Glutamatergic neuron (in vitro differentiated cells): ENCODE measurements around the gene NRG3. TPM values are rescaled to one million over a fixed set of nuclear protein-coding genes. Genes with fewer than 3 reads are reported as not detected.

Experiments used
- DNase-seq: peaks from one replicate; pipeline ENCODE4 v3.0.0; 2022
- H3K27ac Mint-ChIP-seq: one replicate; pipeline ENCODE4 v1.8.0; 2020; ENCODE audit warnings: mild to moderate bottlenecking, mixed read lengths, inconsistent platforms; ENCODE audit not compliant: unreplicated experiment
- H3K27me3 Mint-ChIP-seq: one replicate; pipeline ENCODE4 v1.8.0; 2020; ENCODE audit warnings: mild to moderate bottlenecking, moderate library complexity, mixed read lengths, inconsistent platforms; ENCODE audit not compliant: unreplicated experiment
- H3K36me3 Mint-ChIP-seq: one replicate; pipeline ENCODE4 v1.8.0; 2020; ENCODE audit warnings: mild to moderate bottlenecking, mixed read lengths, inconsistent platforms; ENCODE audit not compliant: unreplicated experiment
- H3K4me1 Mint-ChIP-seq: one replicate; pipeline ENCODE4 v1.8.0; 2020; ENCODE audit warnings: mild to moderate bottlenecking, low read depth, mixed read lengths, inconsistent platforms; ENCODE audit not compliant: unreplicated experiment
- H3K4me3 Mint-ChIP-seq: one replicate; pipeline ENCODE4 v1.8.0; 2020; ENCODE audit warnings: mild to moderate bottlenecking, mixed read lengths, inconsistent platforms; ENCODE audit not compliant: unreplicated experiment
- H3K9me3 Mint-ChIP-seq: one replicate; pipeline ENCODE4 v1.8.0; 2020; ENCODE audit warnings: mild to moderate bottlenecking, moderate library complexity, mixed read lengths, inconsistent platforms; ENCODE audit not compliant: unreplicated experiment
- total RNA-seq: library from RNA; stranded (reverse); fragmentation: NEBNext Ultra II Directional; extraction: Animal tissue kit (Norgen Biotek cat#: 25700); gene quantifications from one replicate; pipeline ENCODE4 v1.2.1, GENCODE V29; 2021; ENCODE audit not compliant: unreplicated experiment
- TF ChIP-seq, protein P1 (sequence below): fragments of 200-600 bp; sonication (generic); IDR thresholded peaks from one replicate; pipeline ENCODE4 v1.5.0; 2021; ENCODE audit not compliant: partially characterized antibody, unreplicated experiment

NRG3 gene
- total RNA-seq, 1 donor from 2014 or later, result 3.2 TPM

DNA sequence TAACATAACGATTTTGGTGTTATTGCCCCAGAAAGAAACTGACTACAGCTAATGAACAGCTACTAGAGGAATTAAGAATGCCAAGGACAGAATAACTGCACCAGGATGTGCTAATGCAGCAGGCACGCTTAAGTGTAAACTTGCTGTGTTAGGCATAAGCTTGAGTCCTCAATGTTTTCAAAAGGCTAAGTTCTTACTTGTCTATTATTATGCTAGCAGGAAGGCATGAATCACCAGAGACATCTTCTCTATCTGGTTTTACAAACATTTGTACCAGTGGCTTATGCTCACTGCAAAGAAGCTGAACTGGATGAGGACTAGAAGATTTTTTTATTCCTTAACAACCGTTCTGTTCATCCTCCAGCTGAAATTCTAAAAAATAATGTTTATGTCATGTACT is 1035.3 kb downstream of the NRG3 start:
- TF ChIP-seq, protein P1, sequence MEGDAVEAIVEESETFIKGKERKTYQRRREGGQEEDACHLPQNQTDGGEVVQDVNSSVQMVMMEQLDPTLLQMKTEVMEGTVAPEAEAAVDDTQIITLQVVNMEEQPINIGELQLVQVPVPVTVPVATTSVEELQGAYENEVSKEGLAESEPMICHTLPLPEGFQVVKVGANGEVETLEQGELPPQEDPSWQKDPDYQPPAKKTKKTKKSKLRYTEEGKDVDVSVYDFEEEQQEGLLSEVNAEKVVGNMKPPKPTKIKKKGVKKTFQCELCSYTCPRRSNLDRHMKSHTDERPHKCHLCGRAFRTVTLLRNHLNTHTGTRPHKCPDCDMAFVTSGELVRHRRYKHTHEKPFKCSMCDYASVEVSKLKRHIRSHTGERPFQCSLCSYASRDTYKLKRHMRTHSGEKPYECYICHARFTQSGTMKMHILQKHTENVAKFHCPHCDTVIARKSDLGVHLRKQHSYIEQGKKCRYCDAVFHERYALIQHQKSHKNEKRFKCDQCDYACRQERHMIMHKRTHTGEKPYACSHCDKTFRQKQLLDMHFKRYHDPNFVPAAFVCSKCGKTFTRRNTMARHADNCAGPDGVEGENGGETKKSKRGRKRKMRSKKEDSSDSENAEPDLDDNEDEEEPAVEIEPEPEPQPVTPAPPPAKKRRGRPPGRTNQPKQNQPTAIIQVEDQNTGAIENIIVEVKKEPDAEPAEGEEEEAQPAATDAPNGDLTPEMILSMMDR, result no peak
- no peak for DNase-seq
- no peaks in the 10 kb centered on the region for H3K9me3 Mint-ChIP-seq
- peaks cover 1% of the 10 kb centered on the region for H3K27me3 Mint-ChIP-seq
- no peaks in the 10 kb centered on the region for H3K36me3 Mint-ChIP-seq
- H3K27ac Mint-ChIP-seq, result no peak overlapping the region
- peaks cover 6% of the 10 kb centered on the region for H3K4me1 Mint-ChIP-seq
- H3K4me3 Mint-ChIP-seq, result no peak overlapping the region

- TF ChIP-seq, protein P1, result no peak
- no peak for DNase-seq
- H3K36me3 Mint-ChIP-seq, result no peaks in the 10 kb centered on the region
- peaks cover 6% of the 10 kb centered on the region for H3K4me1 Mint-ChIP-seq
- H3K4me3 Mint-ChIP-seq, result no peak overlapping the region
- peaks cover 1% of the 10 kb centered on the region for H3K27me3 Mint-ChIP-seq
- H3K27ac Mint-ChIP-seq, result no peak overlapping the region
- no peaks in the 10 kb centered on the region for H3K9me3 Mint-ChIP-seq
These were observed 1039.7 kb downstream of the NRG3 start for GRCh38 chr10:82914655-82915136.

GRCh38 chr10:82916941-82917340 is 1041.9 kb downstream of the NRG3 start:
- DNase-seq, result no peak
- H3K4me3 Mint-ChIP-seq, result no peak overlapping the region
- peaks cover 1% of the 10 kb centered on the region for H3K9me3 Mint-ChIP-seq
- no peak overlapping the region for H3K27ac Mint-ChIP-seq
- H3K4me1 Mint-ChIP-seq, result no peaks in the 10 kb centered on the region
- no peaks in the 10 kb centered on the region for H3K27me3 Mint-ChIP-seq
- TF ChIP-seq, protein P1, result no peak
- H3K36me3 Mint-ChIP-seq, result no peaks in the 10 kb centered on the region

DNA sequence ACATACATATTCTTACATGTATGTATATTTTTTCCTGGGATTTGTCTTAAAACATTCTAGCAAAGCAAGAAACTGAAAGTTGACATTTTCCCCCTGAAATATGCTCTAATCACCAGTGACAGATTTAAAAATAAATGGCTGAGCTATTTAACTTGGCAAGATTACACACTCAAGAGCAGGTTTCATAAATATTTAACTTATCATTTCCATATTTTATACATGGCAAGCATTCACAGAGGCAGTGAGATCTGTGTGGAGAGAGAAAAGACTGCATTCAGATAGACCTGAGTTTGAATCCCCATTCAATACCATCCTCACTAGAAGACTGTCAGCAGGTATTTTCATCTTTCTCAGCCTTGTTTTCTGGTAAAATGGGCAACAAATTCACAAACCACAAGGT is 1043.0 kb downstream of the NRG3 start:
- Mint-ChIP-seq H3K4me1 (no peaks in the 10 kb centered on the region), H3K4me3 (no peak overlapping the region), H3K36me3 (no peaks in the 10 kb centered on the region), H3K9me3 (peaks cover 1% of the 10 kb centered on the region), H3K27ac (no peak overlapping the region), H3K27me3 (no peaks in the 10 kb centered on the region)
- no peak for DNase-seq
- TF ChIP-seq, protein P1, result no peak

- Mint-ChIP-seq H3K27me3 (no peaks in the 10 kb centered on the region), H3K27ac (no peak overlapping the region), H3K4me3 (no peak overlapping the region), H3K9me3 (peaks cover 1% of the 10 kb centered on the region), H3K4me1 (no peaks in the 10 kb centered on the region), H3K36me3 (no peaks in the 10 kb centered on the region)
- DNase-seq, result no peak
- TF ChIP-seq, protein P1, result no peak
These were observed 1047.1 kb downstream of the NRG3 start for GRCh38 chr10:82922046-82922445.
